ENCODE data around the gene CTDP1.
A peak's percentile ranks its signal among the peaks of the same experiment; 100 is the strongest.

The CTDP1 gene

GRCh38 chr18:79754831-79755351 lies 75.3 kb downstream of the CTDP1 start:
- Histone ChIP-seq H3K27me3 (ENCODE audit: control insufficient read depth in 5 of 5, insufficient read depth in 4 of 5, low read length in 5 of 5) (peaks cover 0 to 3% (median 0%) of the 10 kb centered on the region in 5 donors), H3K9me3 (ENCODE audit: control insufficient read depth in 5 of 5, low read length in 5 of 5) (peaks cover 0 to 5% (median 0%) of the 10 kb centered on the region in 5 donors), H3K4me3 (ENCODE audit: low read depth in 1 of 5, low read length in 5 of 5) (no peak overlapping the region), H3K27ac (ENCODE audit: low read depth, low read length) (no peak overlapping the region), H3K9ac (ENCODE audit: low read length in 5 of 5) (peak overlapping the region in 1 of 5 donors; percentile 79), H3K36me3 (ENCODE audit: control insufficient read depth in 5 of 5, insufficient read depth in 5 of 5, low read length in 5 of 5) (peaks cover 0 to 40% (median 32%) of the 10 kb centered on the region in 5 donors), H3K4me1 (ENCODE audit: control insufficient read depth in 5 of 5, insufficient read depth in 5 of 5, low read length in 5 of 5) (peaks cover 0 to 3% (median 0%) of the 10 kb centered on the region in 5 donors)

- peaks cover 0 to 3% (median 0%) of the 10 kb centered on the region in 5 donors for H3K4me1 ChIP-seq (ENCODE audit: control insufficient read depth in 5 of 5, insufficient read depth in 5 of 5, low read length in 5 of 5)
- peaks cover 0 to 36% (median 32%) of the 10 kb centered on the region in 5 donors for H3K36me3 ChIP-seq (ENCODE audit: control insufficient read depth in 5 of 5, insufficient read depth in 5 of 5, low read length in 5 of 5)
- peaks cover 0 to 3% (median 0%) of the 10 kb centered on the region in 5 donors for H3K27me3 ChIP-seq (ENCODE audit: control insufficient read depth in 5 of 5, insufficient read depth in 4 of 5, low read length in 5 of 5)
- H3K9me3 ChIP-seq (ENCODE audit: control insufficient read depth in 5 of 5, low read length in 5 of 5): peaks cover 0 to 5% (median 3%) of the 10 kb centered on the region in 5 donors
- H3K4me3 ChIP-seq (ENCODE audit: low read depth in 1 of 5, low read length in 5 of 5): no peak overlapping the region
- no peak overlapping the region for H3K27ac ChIP-seq (ENCODE audit: low read depth, low read length)
- H3K9ac ChIP-seq (ENCODE audit: low read length in 5 of 5): no peak overlapping the region
Observed at GRCh38 chr18:79755496-79756142, 76.0 kb downstream of the CTDP1 start.

- H3K9me3 ChIP-seq (ENCODE audit: control insufficient read depth in 5 of 5, low read length in 5 of 5): peaks cover 0 to 5% (median 3%) of the 10 kb centered on the region in 5 donors
Observed at GRCh38 chr18:79756143-79756500, 76.5 kb downstream of the CTDP1 start.

GRCh38 chr18:79756826-79757225 lies 77.2 kb downstream of the CTDP1 start:
- H3K9me3 ChIP-seq (ENCODE audit: control insufficient read depth in 5 of 5, low read length in 5 of 5): peaks cover 0 to 5% (median 3%) of the 10 kb centered on the region in 5 donors
- H3K4me3 ChIP-seq (ENCODE audit: low read depth in 1 of 5, low read length in 5 of 5): no peak overlapping the region
- peaks cover 0 to 3% (median 0%) of the 10 kb centered on the region in 5 donors for H3K4me1 ChIP-seq (ENCODE audit: control insufficient read depth in 5 of 5, insufficient read depth in 5 of 5, low read length in 5 of 5)
- no peak overlapping the region for H3K9ac ChIP-seq (ENCODE audit: low read length in 5 of 5)
- peaks cover 0 to 3% (median 0%) of the 10 kb centered on the region in 5 donors for H3K27me3 ChIP-seq (ENCODE audit: control insufficient read depth in 5 of 5, insufficient read depth in 4 of 5, low read length in 5 of 5)
- H3K27ac ChIP-seq (ENCODE audit: low read depth, low read length): no peak overlapping the region
- H3K36me3 ChIP-seq (ENCODE audit: control insufficient read depth in 5 of 5, insufficient read depth in 5 of 5, low read length in 5 of 5): peaks cover 0 to 35% (median 30%) of the 10 kb centered on the region in 5 donors

More at GRCh38 chr18:79756143-79756500, 76.5 kb downstream of the CTDP1 start:
- H3K4me3 ChIP-seq (ENCODE audit: low read depth in 1 of 5, low read length in 5 of 5): no peak overlapping the region
- peaks cover 0 to 36% (median 32%) of the 10 kb centered on the region in 5 donors for H3K36me3 ChIP-seq (ENCODE audit: control insufficient read depth in 5 of 5, insufficient read depth in 5 of 5, low read length in 5 of 5)
- H3K27ac ChIP-seq (ENCODE audit: low read depth, low read length): no peak overlapping the region
- no peak overlapping the region for H3K9ac ChIP-seq (ENCODE audit: low read length in 5 of 5)
- peaks cover 0 to 3% (median 0%) of the 10 kb centered on the region in 5 donors for H3K4me1 ChIP-seq (ENCODE audit: control insufficient read depth in 5 of 5, insufficient read depth in 5 of 5, low read length in 5 of 5)
- H3K27me3 ChIP-seq (ENCODE audit: control insufficient read depth in 5 of 5, insufficient read depth in 4 of 5, low read length in 5 of 5): peaks cover 0 to 3% (median 0%) of the 10 kb centered on the region in 5 donors

GRCh38 chr18:79760348-79760747 lies 80.7 kb downstream of the CTDP1 start:
- H3K36me3 ChIP-seq (ENCODE audit: control insufficient read depth in 5 of 5, insufficient read depth in 5 of 5, low read length in 5 of 5): peaks cover 0 to 9% (median 8%) of the 10 kb centered on the region in 5 donors
- H3K27me3 ChIP-seq (ENCODE audit: control insufficient read depth in 5 of 5, insufficient read depth in 4 of 5, low read length in 5 of 5): peaks cover 0 to 2% (median 0%) of the 10 kb centered on the region in 5 donors
- peaks cover 0 to 11% (median 7%) of the 10 kb centered on the region in 5 donors for H3K9me3 ChIP-seq (ENCODE audit: control insufficient read depth in 5 of 5, low read length in 5 of 5)
- H3K4me3 ChIP-seq (ENCODE audit: low read depth in 1 of 5, low read length in 5 of 5): no peak overlapping the region
- no peaks in the 10 kb centered on the region for H3K4me1 ChIP-seq (ENCODE audit: control insufficient read depth in 5 of 5, insufficient read depth in 5 of 5, low read length in 5 of 5)
- H3K9ac ChIP-seq (ENCODE audit: low read length in 5 of 5): no peak overlapping the region
- H3K27ac ChIP-seq (ENCODE audit: low read depth, low read length): no peak overlapping the region

- Histone ChIP-seq H3K9me3 (ENCODE audit: control insufficient read depth in 5 of 5, low read length in 5 of 5) (peaks cover 0 to 11% (median 9%) of the 10 kb centered on the region in 5 donors), H3K9ac (ENCODE audit: low read length in 5 of 5) (no peak overlapping the region), H3K36me3 (ENCODE audit: control insufficient read depth in 5 of 5, insufficient read depth in 5 of 5, low read length in 5 of 5) (peaks cover 0 to 4% (median 3%) of the 10 kb centered on the region in 5 donors), H3K4me1 (ENCODE audit: control insufficient read depth in 5 of 5, insufficient read depth in 5 of 5, low read length in 5 of 5) (no peaks in the 10 kb centered on the region), H3K27ac (ENCODE audit: low read depth, low read length) (no peak overlapping the region), H3K4me3 (ENCODE audit: low read depth in 1 of 5, low read length in 5 of 5) (no peak overlapping the region), H3K27me3 (ENCODE audit: control insufficient read depth in 5 of 5, insufficient read depth in 4 of 5, low read length in 5 of 5) (peaks cover 0 to 4% (median 2%) of the 10 kb centered on the region in 5 donors)
Observed at GRCh38 chr18:79760881-79761280, 81.3 kb downstream of the CTDP1 start.

GRCh38 chr18:79763407-79763806 lies 83.8 kb downstream of the CTDP1 start:
- Histone ChIP-seq H3K4me3 (ENCODE audit: low read depth in 1 of 5, low read length in 5 of 5) (no peak overlapping the region), H3K9ac (ENCODE audit: low read length in 5 of 5) (no peak overlapping the region), H3K36me3 (ENCODE audit: control insufficient read depth in 5 of 5, insufficient read depth in 5 of 5, low read length in 5 of 5) (no peaks in the 10 kb centered on the region), H3K4me1 (ENCODE audit: control insufficient read depth in 5 of 5, insufficient read depth in 5 of 5, low read length in 5 of 5) (no peaks in the 10 kb centered on the region), H3K9me3 (ENCODE audit: control insufficient read depth in 5 of 5, low read length in 5 of 5) (peaks cover 8 to 26% (median 21%) of the 10 kb centered on the region in 5 donors), H3K27me3 (ENCODE audit: control insufficient read depth in 5 of 5, insufficient read depth in 4 of 5, low read length in 5 of 5) (peaks cover 0 to 13% (median 2%) of the 10 kb centered on the region in 5 donors), H3K27ac (ENCODE audit: low read depth, low read length) (no peak overlapping the region)

GRCh38 chr18:79764131-79764530 lies 84.5 kb downstream of the CTDP1 start:
- H3K36me3 ChIP-seq (ENCODE audit: control insufficient read depth in 5 of 5, insufficient read depth in 5 of 5, low read length in 5 of 5): no peaks in the 10 kb centered on the region
- H3K4me3 ChIP-seq (ENCODE audit: low read depth in 1 of 5, low read length in 5 of 5): no peak overlapping the region
- H3K9ac ChIP-seq (ENCODE audit: low read length in 5 of 5): no peak overlapping the region
- peaks cover 0 to 13% (median 2%) of the 10 kb centered on the region in 5 donors for H3K27me3 ChIP-seq (ENCODE audit: control insufficient read depth in 5 of 5, insufficient read depth in 4 of 5, low read length in 5 of 5)
- no peaks in the 10 kb centered on the region for H3K4me1 ChIP-seq (ENCODE audit: control insufficient read depth in 5 of 5, insufficient read depth in 5 of 5, low read length in 5 of 5)
- H3K9me3 ChIP-seq (ENCODE audit: control insufficient read depth in 5 of 5, low read length in 5 of 5): peaks cover 9 to 27% (median 21%) of the 10 kb centered on the region in 5 donors
- H3K27ac ChIP-seq (ENCODE audit: low read depth, low read length): no peak overlapping the region

GRCh38 chr18:79765491-79766245 lies 86.1 kb downstream of the CTDP1 start:
- H3K9me3 ChIP-seq (ENCODE audit: control insufficient read depth in 5 of 5, low read length in 5 of 5): peaks cover 9 to 28% (median 26%) of the 10 kb centered on the region in 5 donors
- no peaks in the 10 kb centered on the region for H3K36me3 ChIP-seq (ENCODE audit: control insufficient read depth in 5 of 5, insufficient read depth in 5 of 5, low read length in 5 of 5)
- no peaks in the 10 kb centered on the region for H3K4me1 ChIP-seq (ENCODE audit: control insufficient read depth in 5 of 5, insufficient read depth in 5 of 5, low read length in 5 of 5)
- H3K27me3 ChIP-seq (ENCODE audit: control insufficient read depth in 5 of 5, insufficient read depth in 4 of 5, low read length in 5 of 5): peaks cover 0 to 13% (median 2%) of the 10 kb centered on the region in 5 donors
- no peak overlapping the region for H3K4me3 ChIP-seq (ENCODE audit: low read depth in 1 of 5, low read length in 5 of 5)
- H3K27ac ChIP-seq (ENCODE audit: low read depth, low read length): no peak overlapping the region
- H3K9ac ChIP-seq (ENCODE audit: low read length in 5 of 5): no peak overlapping the region
